GM18520 (cell line): ENCODE measurements around the gene LIN9.
"Not testable (repeated sequence)": the region's sequence is repeated elsewhere in the genome, so short reads cannot be mapped to it uniquely, and the experiment has no call there.

Experiments
- ATAC-seq: cut with Tn5 transposase; IDR thresholded peaks from one replicate; pipeline ENCODE4 v1.9.1; 2021; ENCODE audit not compliant: unreplicated experiment

LIN9 gene

GRCh38 chr1:226216056-226216455, 92.9 kb downstream of the LIN9 start:
- no peak for ATAC-seq

GRCh38 chr1:226215239-226215638, 93.7 kb downstream of the LIN9 start:
- ATAC-seq = no peak

- ATAC-seq = no peak
Observed at GRCh38 chr1:226212545-226212944, 96.4 kb downstream of the LIN9 start.

- ATAC-seq = no peak
Observed at GRCh38 chr1:226211181-226211821, 97.7 kb downstream of the LIN9 start.

GRCh38 chr1:226210571-226211176, 98.3 kb downstream of the LIN9 start:
- no peak for ATAC-seq

- no peak for ATAC-seq
Observed at GRCh38 chr1:226209307-226210059, 99.5 kb downstream of the LIN9 start.

- ATAC-seq = no peak
Observed at GRCh38 chr1:226207048-226207447, 101.9 kb downstream of the LIN9 start.

GRCh38 chr1:226204198-226204597, 104.8 kb downstream of the LIN9 start:
- no peak for ATAC-seq

GRCh38 chr1:226203655-226204054, 105.3 kb downstream of the LIN9 start:
- no peak for ATAC-seq

GRCh38 chr1:226203240-226203639, 105.7 kb downstream of the LIN9 start:
- no peak for ATAC-seq

GRCh38 chr1:226202666-226203065, 106.3 kb downstream of the LIN9 start:
- ATAC-seq = not testable (repeated sequence)

- ATAC-seq = no peak
Observed at GRCh38 chr1:226202246-226202645, 106.7 kb downstream of the LIN9 start.

- ATAC-seq = no peak
Observed at GRCh38 chr1:226201029-226201593, 107.9 kb downstream of the LIN9 start.

GRCh38 chr1:226199971-226200370, 109.0 kb downstream of the LIN9 start:
- ATAC-seq = no peak

GRCh38 chr1:226195144-226195543, 113.8 kb downstream of the LIN9 start:
- no peak for ATAC-seq

- no peak for ATAC-seq
Observed at GRCh38 chr1:226187380-226187779, 121.6 kb downstream of the LIN9 start.

- ATAC-seq = no peak
Observed at GRCh38 chr1:226187019-226187322, 122.0 kb downstream of the LIN9 start.

- ATAC-seq = peak; percentile 86
Observed at GRCh38 chr1:226186124-226187018, 122.6 kb downstream of the LIN9 start, which contains the start of gene ACBD3. Gene ACBD3 (minus strand): TSS chr1:226186741. CDS start chr1:226186675, 66 bp downstream.

GRCh38 chr1:226185141-226186036, 123.6 kb downstream of the LIN9 start:
- ATAC-seq = no peak
